HG03378 (cell line): ENCODE data around the gene RPA3.
"Not testable (repeated sequence)": the region's sequence is repeated elsewhere in the genome, so short reads cannot be mapped to it uniquely, and the experiment has no call there.

Experiments
- ATAC-seq: cut with Tn5 transposase; IDR thresholded peaks from one replicate; pipeline ENCODE4 v1.9.1; 2021; ENCODE audit warnings: mild to moderate bottlenecking, moderate library complexity; ENCODE audit not compliant: unreplicated experiment

RPA3 gene

GRCh38 chr7:7695111-7695817, 23.1 kb downstream of the RPA3 start:
- no peak for ATAC-seq

GRCh38 chr7:7694542-7694941, 23.9 kb downstream of the RPA3 start:
- ATAC-seq, result no peak

- ATAC-seq, result no peak
Measured at GRCh38 chr7:7693881-7694280, 24.5 kb downstream of the RPA3 start.

GRCh38 chr7:7688956-7689355, 29.5 kb downstream of the RPA3 start:
- no peak for ATAC-seq

- no peak for ATAC-seq
Measured at GRCh38 chr7:7688310-7688709, 30.1 kb downstream of the RPA3 start.

- ATAC-seq, result no peak
Measured at GRCh38 chr7:7687800-7688199, 30.6 kb downstream of the RPA3 start.

GRCh38 chr7:7686811-7687508, 31.4 kb downstream of the RPA3 start:
- ATAC-seq, result no peak

GRCh38 chr7:7682861-7683260, 35.5 kb downstream of the RPA3 start:
- ATAC-seq, result no peak

GRCh38 chr7:7681936-7682329, 36.5 kb downstream of the RPA3 start:
- no peak for ATAC-seq

GRCh38 chr7:7681191-7681935, 37.0 kb downstream of the RPA3 start:
- no peak for ATAC-seq

- ATAC-seq, result not testable (repeated sequence)
Measured at GRCh38 chr7:7679640-7680039, 38.8 kb downstream of the RPA3 start.

GRCh38 chr7:7675686-7676085, 42.7 kb downstream of the RPA3 start:
- ATAC-seq, result no peak

- no peak for ATAC-seq
Measured at GRCh38 chr7:7673240-7673550, 45.2 kb downstream of the RPA3 start.

GRCh38 chr7:7672545-7673239, 45.7 kb downstream of the RPA3 start:
- ATAC-seq, result no peak

- ATAC-seq, result no peak
Measured at GRCh38 chr7:7671361-7671760, 47.0 kb downstream of the RPA3 start.

GRCh38 chr7:7670490-7670889, 47.9 kb downstream of the RPA3 start:
- no peak for ATAC-seq

GRCh38 chr7:7668706-7669105, 49.7 kb downstream of the RPA3 start:
- ATAC-seq, result no peak

- no peak for ATAC-seq
Measured at GRCh38 chr7:7667187-7667586, 51.2 kb downstream of the RPA3 start.

GRCh38 chr7:7665031-7665430, 53.4 kb downstream of the RPA3 start:
- ATAC-seq, result no peak

- no peak for ATAC-seq
Measured at GRCh38 chr7:7664291-7664690, 54.1 kb downstream of the RPA3 start.

- no peak for ATAC-seq
Measured at GRCh38 chr7:7662527-7662926, 55.9 kb downstream of the RPA3 start.
